Activated CD8-positive, alpha-beta memory T cell treated with anti-CD3 and anti-CD28 coated beads for 4 hours (primary cell): Measurements from ENCODE around the gene ZNF613.
A peak's percentile ranks its signal among the peaks of the same experiment; 100 is the strongest.
"Not testable (repeated sequence)": the region's sequence is repeated elsewhere in the genome, so short reads cannot be mapped to it uniquely, and the experiment has no call there.

Experiments used
- DNase-seq, 2 donors: peaks; one replicate each; pipeline ENCODE4 v3.0.0-alpha.2; 2020; ENCODE audit warnings: low read depth in 2 of 2

Gene ZNF613

GRCh38 chr19:51938936-51939335 lies 11.7 kb downstream of the ZNF613 start:
- DNase-seq = no peak

- no peak for DNase-seq
These were observed 17.7 kb downstream of the ZNF613 start for GRCh38 chr19:51944798-51945552.

GRCh38 chr19:51946602-51947001 lies 19.3 kb downstream of the ZNF613 start:
- DNase-seq = no peak

- no peak for DNase-seq
These were observed 21.7 kb downstream of the ZNF613 start for GRCh38 chr19:51948975-51949374.

GRCh38 chr19:51957846-51958245 lies 30.6 kb downstream of the ZNF613 start:
- not testable (repeated sequence) for DNase-seq

- no peak for DNase-seq
These were observed 32.5 kb downstream of the ZNF613 start for GRCh38 chr19:51959791-51960190.

GRCh38 chr19:51960621-51961233 lies 33.5 kb downstream of the ZNF613 start:
- not testable (repeated sequence) for DNase-seq

- DNase-seq = no peak
These were observed 38.3 kb downstream of the ZNF613 start for GRCh38 chr19:51965583-51965982.

- DNase-seq = no peak
These were observed 43.4 kb downstream of the ZNF613 start for GRCh38 chr19:51970718-51971117.

GRCh38 chr19:51971624-51972023 lies 44.4 kb downstream of the ZNF613 start:
- no peak for DNase-seq

- not testable (repeated sequence) for DNase-seq
These were observed 48.5 kb downstream of the ZNF613 start for GRCh38 chr19:51975787-51976186.

GRCh38 chr19:51976852-51977251 lies 49.6 kb downstream of the ZNF613 start:
- no peak for DNase-seq

GRCh38 chr19:51977346-51977745 lies 50.1 kb downstream of the ZNF613 start:
- no peak for DNase-seq

- DNase-seq = no peak
These were observed 51.6 kb downstream of the ZNF613 start for GRCh38 chr19:51978882-51979281.

- no peak for DNase-seq
These were observed 53.0 kb downstream of the ZNF613 start for GRCh38 chr19:51980116-51980736.

GRCh38 chr19:51980926-51981325 lies 53.7 kb downstream of the ZNF613 start:
- not testable (repeated sequence) for DNase-seq

GRCh38 chr19:51983361-51983760 lies 56.1 kb downstream of the ZNF613 start:
- no peak for DNase-seq

- DNase-seq = peak; percentile 74 to 81
These were observed 59.3 kb downstream of the ZNF613 start, which contains the start of gene ZNF350 for GRCh38 chr19:51986309-51987291. ZNF350 (minus strand) TSS chr19:51986840; CDS start chr19:51974360, 12,480 bp downstream.

- DNase-seq = no peak
These were observed 66.2 kb downstream of the ZNF613 start for GRCh38 chr19:51993422-51993821.

- DNase-seq = no peak
These were observed 66.9 kb downstream of the ZNF613 start for GRCh38 chr19:51994048-51994644.
